Astrocyte (in vitro differentiated cells and primary cell): Measurements from ENCODE around the gene SLC15A1. TPM values are rescaled to one million over a fixed set of nuclear protein-coding genes. Genes with fewer than 3 reads are reported as not detected.

Experiments used
- DNase-seq: peaks from one replicate; pipeline ENCODE4 v3.0.0-alpha.2; 2010; ENCODE audit warnings: low read depth
- FAIRE-seq: peaks from 2 replicates; lab custom pipeline; 2011; peaks lifted over from hg19 to GRCh38; lab: Jason Lieb, UNC
- H2AFZ ChIP-seq: 2 replicates; pipeline ENCODE4 v1.6.0; 2012; ENCODE audit warnings: low read depth, low read length, inconsistent platforms
- H3K27ac ChIP-seq: 2 replicates; pipeline ENCODE4 v1.5.1; 2011; ENCODE audit warnings: low read depth, low read length, inconsistent platforms
- H3K27me3 ChIP-seq: 2 replicates; pipeline ENCODE4 v1.6.0; 2011; ENCODE audit warnings: low read length, inconsistent platforms; ENCODE audit not compliant: insufficient read depth
- H3K36me3 ChIP-seq: 2 replicates; pipeline ENCODE4 v1.5.1; 2011; ENCODE audit warnings: low read length, inconsistent platforms; ENCODE audit not compliant: insufficient read depth
- H3K4me1 ChIP-seq: 2 replicates; pipeline ENCODE4 v1.5.1; 2011; ENCODE audit warnings: low read length, inconsistent platforms; ENCODE audit not compliant: insufficient read depth
- H3K4me2 ChIP-seq: 2 replicates; pipeline ENCODE4 v1.6.0; 2012; ENCODE audit warnings: low read length, inconsistent platforms
- H3K4me3 ChIP-seq: 2 replicates; pipeline ENCODE4 v1.5.1; 2011; ENCODE audit warnings: low read depth, mild to moderate bottlenecking, low read length, inconsistent platforms; ENCODE audit not compliant: insufficient read depth
- H3K79me2 ChIP-seq: 2 replicates; pipeline ENCODE4 v1.6.0; 2012; ENCODE audit warnings: mild to moderate bottlenecking, low read length, inconsistent platforms; ENCODE audit not compliant: insufficient read depth
- H3K9ac ChIP-seq: 2 replicates; pipeline ENCODE4 v1.6.0; 2012; ENCODE audit warnings: mild to moderate bottlenecking, low read length, inconsistent platforms
- H3K9me3 ChIP-seq: 2 replicates; pipeline ENCODE4 v1.5.1; 2012; ENCODE audit warnings: low read depth, mild to moderate bottlenecking, low read length, inconsistent platforms; ENCODE audit not compliant: insufficient read depth
- H4K20me1 ChIP-seq: 2 replicates; pipeline ENCODE4 v1.6.0; 2012; ENCODE audit warnings: low read length, inconsistent platforms; ENCODE audit not compliant: insufficient read depth
- H3K27ac Mint-ChIP-seq: one replicate; pipeline ENCODE4 v1.8.0; 2021; ENCODE audit warnings: mild to moderate bottlenecking, mixed read lengths; ENCODE audit not compliant: unreplicated experiment
- H3K27me3 Mint-ChIP-seq: one replicate; pipeline ENCODE4 v1.8.0; 2021; ENCODE audit warnings: low read depth, mixed read lengths; ENCODE audit not compliant: unreplicated experiment
- H3K36me3 Mint-ChIP-seq: one replicate; pipeline ENCODE4 v1.8.0; 2021; ENCODE audit warnings: low read depth, mixed read lengths; ENCODE audit not compliant: unreplicated experiment
- H3K4me1 Mint-ChIP-seq: one replicate; pipeline ENCODE4 v1.8.0; 2021; ENCODE audit warnings: low read depth, mixed read lengths; ENCODE audit not compliant: unreplicated experiment
- H3K4me3 Mint-ChIP-seq: one replicate; pipeline ENCODE4 v1.8.0; 2021; ENCODE audit warnings: mild to moderate bottlenecking, moderate library complexity, mixed read lengths; ENCODE audit not compliant: unreplicated experiment
- H3K9me3 Mint-ChIP-seq: one replicate; pipeline ENCODE4 v1.8.0; 2021; ENCODE audit warnings: mild to moderate bottlenecking, mixed read lengths; ENCODE audit not compliant: unreplicated experiment
- CTCF ChIP-seq: IDR thresholded peaks from 2 replicates; pipeline ENCODE4 v1.5.1; 2011; ENCODE audit warnings: low read depth, mild to moderate bottlenecking, inconsistent platforms, low read length, moderate library complexity; ENCODE audit not compliant: insufficient read depth
- EZH2 ChIP-seq: IDR thresholded peaks from 2 replicates; pipeline ENCODE4 v1.6.1; 2012; ENCODE audit warnings: mild to moderate bottlenecking, low read length, inconsistent platforms; ENCODE audit not compliant: insufficient read depth
- total RNA-seq: library from RNA; stranded (reverse); gene quantifications from 2 replicates; pipeline ENCODE4 v1.2.1, GENCODE V29; 2021

SLC15A1 gene
- total RNA-seq, 1 donor from 2014 or later = not detected

- FAIRE-seq (no peak), DNase-seq (peak; percentile 22)
- H3K27me3 Mint-ChIP-seq = peaks cover 76% of the 10 kb centered on the region
- H3K4me3 Mint-ChIP-seq = no peak overlapping the region
- TF ChIP-seq EZH2 (no peak), CTCF (no peak)
- H3K9me3 Mint-ChIP-seq = peaks cover 20% of the 10 kb centered on the region
- Histone ChIP-seq H4K20me1 (no peaks in the 10 kb centered on the region), H3K9me3 (no peaks in the 10 kb centered on the region), H3K9ac (no peak overlapping the region), H3K4me2 (peak overlapping the region; percentile 83), H3K27me3 (peaks cover 21% of the 10 kb centered on the region), H3K79me2 (no peaks in the 10 kb centered on the region), H2AFZ (peak overlapping the region; percentile 84), H3K27ac (no peak overlapping the region), H3K36me3 (no peaks in the 10 kb centered on the region), H3K4me1 (peaks cover 7% of the 10 kb centered on the region), H3K4me3 (peak overlapping the region; percentile 39)
- no peaks in the 10 kb centered on the region for H3K4me1 Mint-ChIP-seq
- peaks cover 1% of the 10 kb centered on the region for H3K36me3 Mint-ChIP-seq
- no peak overlapping the region for H3K27ac Mint-ChIP-seq
Measured at GRCh38 chr13:98751861-98752466, 508 bp downstream of the SLC15A1 start.

- FAIRE-seq (no peak), DNase-seq (no peak)
- H3K79me2 ChIP-seq = no peaks in the 10 kb centered on the region
- Mint-ChIP-seq H3K27ac (peak overlapping the region; percentile 34), H3K27me3 (peaks cover 70% of the 10 kb centered on the region), H3K36me3 (peaks cover 1% of the 10 kb centered on the region), H3K4me1 (no peaks in the 10 kb centered on the region), H3K9me3 (peaks cover 20% of the 10 kb centered on the region), H3K4me3 (no peak overlapping the region)
- peaks cover 21% of the 10 kb centered on the region for H3K27me3 ChIP-seq
- H3K36me3 ChIP-seq = no peaks in the 10 kb centered on the region
- H4K20me1 ChIP-seq = no peaks in the 10 kb centered on the region
- no peak overlapping the region for H3K27ac ChIP-seq
- no peak overlapping the region for H3K4me3 ChIP-seq
- peaks cover 7% of the 10 kb centered on the region for H3K4me1 ChIP-seq
- H2AFZ ChIP-seq = peak overlapping the region; percentile 84
- H3K4me2 ChIP-seq = peak overlapping the region; percentile 83
- no peak overlapping the region for H3K9ac ChIP-seq
- no peak for TF ChIP-seq CTCF
- TF ChIP-seq EZH2 = no peak
- no peaks in the 10 kb centered on the region for H3K9me3 ChIP-seq
Measured at GRCh38 chr13:98751367-98751782, 1.1 kb downstream of the SLC15A1 start.

- Mint-ChIP-seq H3K4me3 (no peak overlapping the region), H3K27ac (no peak overlapping the region), H3K27me3 (peaks cover 53% of the 10 kb centered on the region), H3K9me3 (peaks cover 14% of the 10 kb centered on the region), H3K4me1 (no peaks in the 10 kb centered on the region), H3K36me3 (peaks cover 1% of the 10 kb centered on the region)
- Histone ChIP-seq H3K36me3 (no peaks in the 10 kb centered on the region), H3K9ac (no peak overlapping the region), H3K9me3 (no peaks in the 10 kb centered on the region), H3K27ac (no peak overlapping the region), H3K4me2 (no peak overlapping the region), H3K27me3 (peaks cover 21% of the 10 kb centered on the region), H3K4me3 (no peak overlapping the region), H3K79me2 (no peaks in the 10 kb centered on the region), H2AFZ (no peak overlapping the region), H3K4me1 (peaks cover 7% of the 10 kb centered on the region), H4K20me1 (no peaks in the 10 kb centered on the region)
- FAIRE-seq (no peak), DNase-seq (peak; percentile 79)
- TF ChIP-seq CTCF = no peak
- TF ChIP-seq EZH2 = no peak
Measured at GRCh38 chr13:98749501-98749900, 3.0 kb downstream of the SLC15A1 start.
